ENCODE measurements around the gene THAP7. TPM values are rescaled to one million over a fixed set of nuclear protein-coding genes. Genes with fewer than 3 reads are reported as not detected.

THAP7 gene
- total RNA-seq, 1 experiment from 2014 or later: 27.7 TPM

DNA sequence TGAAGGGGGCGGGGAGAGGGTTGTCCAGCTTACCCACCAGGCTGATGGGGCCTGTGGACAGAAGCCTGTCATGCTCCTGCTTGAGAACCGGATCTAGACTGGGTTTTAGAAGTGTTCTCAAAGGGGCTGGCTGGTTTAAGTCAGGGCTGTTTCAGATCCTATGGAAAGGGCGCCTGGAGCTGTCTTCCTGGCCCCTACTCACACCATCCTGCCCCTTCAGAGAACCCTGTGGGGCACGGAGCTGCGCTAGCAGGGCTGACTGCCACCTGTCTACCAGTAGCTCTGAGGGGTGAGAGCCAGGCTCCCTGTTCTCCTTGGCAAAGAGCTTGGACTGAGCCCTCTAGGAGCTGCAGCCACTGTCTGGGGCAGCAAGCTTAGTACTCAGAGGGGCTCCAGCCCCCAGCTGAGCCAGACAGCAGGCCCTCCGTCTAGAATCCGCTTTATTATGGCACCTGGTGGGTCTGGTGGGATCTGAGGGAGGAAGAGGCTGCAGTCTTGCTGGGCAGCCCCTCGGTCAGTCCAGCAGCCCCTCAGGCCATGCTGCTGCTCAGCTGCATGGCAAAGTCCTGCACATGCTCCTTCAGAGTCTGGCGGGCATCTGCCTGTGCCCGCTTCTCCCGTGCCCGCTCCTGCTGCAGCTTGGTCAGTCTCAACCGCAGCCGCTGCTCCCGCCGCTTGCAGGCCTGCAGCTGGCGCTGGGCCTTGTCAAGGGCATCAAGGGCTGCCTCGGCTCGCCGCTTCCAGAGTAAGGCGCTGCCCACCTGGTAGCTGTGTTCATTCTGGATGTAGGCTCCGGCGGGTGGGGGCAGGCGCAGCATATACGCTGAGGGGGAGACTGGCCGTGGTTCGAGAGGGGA is 2.3 kb downstream of the THAP7 start:
- intact Hi-C loops (cut with micrococcal nuclease): no loop called here
- Histone ChIP-seq H3K36me3 (ENCODE audit: control insufficient read depth in 1 of 2, insufficient read depth in 2 of 2, low read length in 2 of 2) (peaks cover 3 to 11% of the 10 kb centered on the region in 2 experiments; a peak in 3 of 4 replicates), H3K9me3 (ENCODE audit: control insufficient read depth in 1 of 2, insufficient read depth in 1 of 2, low read depth in 1 of 2, low read length in 2 of 2) (no peaks in the 10 kb centered on the region), H2AFZ (ENCODE audit: low read depth, low read length, poor library complexity, severe bottlenecking) (no peak overlapping the region), H3K27ac (ENCODE audit: low read depth, low read length) (peak overlapping the region; percentile 97; the same call in 1 of the 2 replicates), H3K4me1 (ENCODE audit: control insufficient read depth in 1 of 2, insufficient read depth in 2 of 2, low read length in 2 of 2) (peaks cover 17 to 28% of the 10 kb centered on the region in 2 experiments), H3K79me2 (ENCODE audit: insufficient read depth, low read length) (peaks cover 38% of the 10 kb centered on the region), H3K4me2 (ENCODE audit: low read length) (peak overlapping the region; percentile 86; the same call in 1 of the 2 replicates), H3K27me3 (ENCODE audit: insufficient read depth, low read length) (no peaks in the 10 kb centered on the region), H3K9me2 (ENCODE audit: insufficient read depth) (no peaks in the 10 kb centered on the region), H4K20me1 (ENCODE audit: insufficient read depth) (no peaks in the 10 kb centered on the region), H3K9ac (ENCODE audit: low read length) (0 out of 2 replicates have a peak overlapping the region, but pooled peaks have one; percentile 95), H3K4me3 (replicated peaks in 1 of 2; ENCODE audit: low read depth in 1 of 2, low read length in 2 of 2) (no peak overlapping the region)
- no peak for DNase-seq (ENCODE audit: low read depth, low spot score)
- no peak for TF ChIP-seq JUND (IDR thresholded peaks at IDR 0.05)
- TF ChIP-seq ELF1 (IDR thresholded peaks at IDR 0.05; ENCODE audit: borderline replicate concordance, low read depth): no peak
- no peak for TF ChIP-seq YY1 (IDR thresholded peaks at IDR 0.05; ENCODE audit: extremely low read depth, insufficient replicate concordance, low read depth, low read length)
- TF ChIP-seq CEBPB (IDR thresholded peaks at IDR 0.05; ENCODE audit: low read depth): no peak
- TF ChIP-seq, protein P1, sequence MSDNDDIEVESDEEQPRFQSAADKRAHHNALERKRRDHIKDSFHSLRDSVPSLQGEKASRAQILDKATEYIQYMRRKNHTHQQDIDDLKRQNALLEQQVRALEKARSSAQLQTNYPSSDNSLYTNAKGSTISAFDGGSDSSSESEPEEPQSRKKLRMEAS (IDR thresholded peaks at IDR 0.05): no peak
- TF ChIP-seq SP1 (IDR thresholded peaks at IDR 0.05; ENCODE audit: low read depth): no peak
- no peak for TF ChIP-seq EZH2 (IDR thresholded peaks at IDR 0.05)
- no peak for TF ChIP-seq RAD21 (IDR thresholded peaks at IDR 0.05; ENCODE audit: low read depth)
- TF ChIP-seq POLR2AphosphoS5 (IDR thresholded peaks at IDR 0.05; ENCODE audit: low read depth, low read length): no peak; the same call in 1 of the 2 replicates
- TF ChIP-seq, protein P2, sequence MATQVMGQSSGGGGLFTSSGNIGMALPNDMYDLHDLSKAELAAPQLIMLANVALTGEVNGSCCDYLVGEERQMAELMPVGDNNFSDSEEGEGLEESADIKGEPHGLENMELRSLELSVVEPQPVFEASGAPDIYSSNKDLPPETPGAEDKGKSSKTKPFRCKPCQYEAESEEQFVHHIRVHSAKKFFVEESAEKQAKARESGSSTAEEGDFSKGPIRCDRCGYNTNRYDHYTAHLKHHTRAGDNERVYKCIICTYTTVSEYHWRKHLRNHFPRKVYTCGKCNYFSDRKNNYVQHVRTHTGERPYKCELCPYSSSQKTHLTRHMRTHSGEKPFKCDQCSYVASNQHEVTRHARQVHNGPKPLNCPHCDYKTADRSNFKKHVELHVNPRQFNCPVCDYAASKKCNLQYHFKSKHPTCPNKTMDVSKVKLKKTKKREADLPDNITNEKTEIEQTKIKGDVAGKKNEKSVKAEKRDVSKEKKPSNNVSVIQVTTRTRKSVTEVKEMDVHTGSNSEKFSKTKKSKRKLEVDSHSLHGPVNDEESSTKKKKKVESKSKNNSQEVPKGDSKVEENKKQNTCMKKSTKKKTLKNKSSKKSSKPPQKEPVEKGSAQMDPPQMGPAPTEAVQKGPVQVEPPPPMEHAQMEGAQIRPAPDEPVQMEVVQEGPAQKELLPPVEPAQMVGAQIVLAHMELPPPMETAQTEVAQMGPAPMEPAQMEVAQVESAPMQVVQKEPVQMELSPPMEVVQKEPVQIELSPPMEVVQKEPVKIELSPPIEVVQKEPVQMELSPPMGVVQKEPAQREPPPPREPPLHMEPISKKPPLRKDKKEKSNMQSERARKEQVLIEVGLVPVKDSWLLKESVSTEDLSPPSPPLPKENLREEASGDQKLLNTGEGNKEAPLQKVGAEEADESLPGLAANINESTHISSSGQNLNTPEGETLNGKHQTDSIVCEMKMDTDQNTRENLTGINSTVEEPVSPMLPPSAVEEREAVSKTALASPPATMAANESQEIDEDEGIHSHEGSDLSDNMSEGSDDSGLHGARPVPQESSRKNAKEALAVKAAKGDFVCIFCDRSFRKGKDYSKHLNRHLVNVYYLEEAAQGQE (IDR thresholded peaks at IDR 0.05; ENCODE audit: low read depth): no peak
- TF ChIP-seq EZH2phosphoT487 (IDR thresholded peaks at IDR 0.05; ENCODE audit: borderline replicate concordance): no peak
- TF ChIP-seq SRF (IDR thresholded peaks at IDR 0.05; ENCODE audit: low read depth): no peak
- no peak for TF ChIP-seq SIN3A (IDR thresholded peaks at IDR 0.05; ENCODE audit: low read depth)
- no peak for TF ChIP-seq ZFX (IDR thresholded peaks at IDR 0.05)
- no peak for TF ChIP-seq CBX3 (IDR thresholded peaks at IDR 0.05; ENCODE audit: low read depth)
- TF ChIP-seq ZNF274 (IDR thresholded peaks at IDR 0.05; ENCODE audit: low read depth, low read length): no peak
- TF ChIP-seq EGR1 (IDR thresholded peaks at IDR 0.05; ENCODE audit: low read depth): no peak
- TF ChIP-seq, protein P3, sequence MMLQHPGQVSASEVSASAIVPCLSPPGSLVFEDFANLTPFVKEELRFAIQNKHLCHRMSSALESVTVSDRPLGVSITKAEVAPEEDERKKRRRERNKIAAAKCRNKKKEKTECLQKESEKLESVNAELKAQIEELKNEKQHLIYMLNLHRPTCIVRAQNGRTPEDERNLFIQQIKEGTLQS (IDR thresholded peaks at IDR 0.05): no peak
- TF ChIP-seq TCF7L2 (IDR thresholded peaks at IDR 0.05; ENCODE audit: borderline replicate concordance, extremely low read depth, insufficient read depth, insufficient read length): no peak
- CTCF ChIA-PET: interaction anchor here (0.5 to 1.4 kb wide), 2 partner anchors 114 to 494 kb away, joined by 3 read pairs; no protein-coding TSS in a partner anchor
- POLR2A ChIA-PET: interaction anchor here (0.7 kb wide), 1 partner anchor 103 kb away, joined by 4 read pairs; no protein-coding TSS in a partner anchor
- RAD21 ChIA-PET (ENCODE audit: low non-redundant PET in 1 of 2, low total read pairs in 2 of 2, uncharacterized antibody in 2 of 2, unreplicated experiment in 2 of 2): interaction anchor here in 1 of 2 experiments (0.6 kb wide), 1 partner anchor 13 kb away, joined by 3 read pairs; no protein-coding TSS in a partner anchor
- BruUV-seq (replicated peaks): no TSS peak
- no peak for ATAC-seq

All from HCT116 (cell line).